HG03175 (cell line): ENCODE measurements around the gene LCE5A.
"Not testable (repeated sequence)": the region's sequence is repeated elsewhere in the genome, so short reads cannot be mapped to it uniquely, and the experiment has no call there.

Experiments
- ATAC-seq: cut with Tn5 transposase; IDR thresholded peaks from one replicate; pipeline ENCODE4 v1.9.1; 2021; ENCODE audit warnings: mild to moderate bottlenecking, moderate library complexity; ENCODE audit not compliant: unreplicated experiment

LCE5A gene

GRCh38 chr1:152510503-152510902, at the start of gene LCE5A:
Gene LCE5A, plus strand, starts transcription at chr1:152510803. Its CDS starts 732 bp downstream, at chr1:152511535.
- no peak for ATAC-seq

GRCh38 chr1:152461544-152461943, 49.1 kb upstream of the LCE5A start:
- no peak for ATAC-seq

- no peak for ATAC-seq
These were observed 48.0 kb upstream of the LCE5A start for GRCh38 chr1:152462636-152463035.

- ATAC-seq = no peak
These were observed 44.4 kb upstream of the LCE5A start for GRCh38 chr1:152466217-152466616.

GRCh38 chr1:152473887-152474537, 36.6 kb upstream of the LCE5A start:
- no peak for ATAC-seq

- no peak for ATAC-seq
These were observed 30.6 kb upstream of the LCE5A start for GRCh38 chr1:152479792-152480595.

GRCh38 chr1:152481869-152482664, 28.5 kb upstream of the LCE5A start:
- no peak for ATAC-seq

- no peak for ATAC-seq
These were observed 24.1 kb upstream of the LCE5A start for GRCh38 chr1:152486400-152487006.

GRCh38 chr1:152487871-152488270, 22.7 kb upstream of the LCE5A start:
- ATAC-seq = no peak

GRCh38 chr1:152491537-152491936, 19.1 kb upstream of the LCE5A start:
- ATAC-seq = not testable (repeated sequence)

GRCh38 chr1:152495066-152495675, 15.4 kb upstream of the LCE5A start:
- no peak for ATAC-seq

GRCh38 chr1:152497273-152497672, 13.3 kb upstream of the LCE5A start:
- ATAC-seq = no peak

GRCh38 chr1:152501704-152502103, 8.9 kb upstream of the LCE5A start:
- ATAC-seq = no peak

- ATAC-seq = no peak
These were observed 8.0 kb upstream of the LCE5A start for GRCh38 chr1:152502496-152503180.

- ATAC-seq = no peak
These were observed 5.5 kb upstream of the LCE5A start for GRCh38 chr1:152505083-152505482.

- ATAC-seq = no peak
These were observed 3.6 kb upstream of the LCE5A start for GRCh38 chr1:152506899-152507498.

GRCh38 chr1:152511596-152511995, 993 bp downstream of the LCE5A start:
- ATAC-seq = no peak

- ATAC-seq = no peak
These were observed 2.5 kb downstream of the LCE5A start for GRCh38 chr1:152513081-152513480.

- ATAC-seq = no peak
These were observed 4.3 kb downstream of the LCE5A start for GRCh38 chr1:152514715-152515433.
